ENCODE data around the gene EFCC1. TPM values are rescaled to one million over a fixed set of nuclear protein-coding genes. Genes with fewer than 3 reads are reported as not detected.
"Not testable (repeated sequence)": the region's sequence is repeated elsewhere in the genome, so short reads cannot be mapped to it uniquely, and the experiment has no call there.

Gene EFCC1
- total RNA-seq, 2 experiments from 2014 or later: 0.13 to 0.21 TPM

- not testable (repeated sequence) for DNase-seq; H3K27me3 Mint-ChIP-seq (ENCODE audit: low read depth); ATAC-seq; H3K9me3 Mint-ChIP-seq (ENCODE audit: insufficient read depth); H3K27ac Mint-ChIP-seq; H3K36me3 Mint-ChIP-seq (ENCODE audit: low read depth)
- Mint-ChIP-seq H3K4me1 (ENCODE audit: low read depth) (peaks cover 25% of the 10 kb centered on the region), H3K4me3 (peak overlapping the region; percentile 58)
- CTCF ChIA-PET: interaction anchor here (0.8 to 8.8 kb wide), 12 partner anchors 17 to 247 kb away, joined by 3 to 116 read pairs (median 10); partner anchors contain the start of gene RAB43
- POLR2A ChIA-PET: interaction anchor here (1.1 to 6.3 kb wide), 9 partner anchors 16 to 281 kb away, joined by 3 to 55 read pairs (median 4); partner anchors contain the start of genes COPG1 and RAB43
Observed at GRCh38 chr3:129069313-129070085, 68.4 kb downstream of the EFCC1 start.

GRCh38 chr3:129070086-129070885 lies 69.2 kb downstream of the EFCC1 start:
- Mint-ChIP-seq H3K9me3 (ENCODE audit: insufficient read depth) (peaks cover 7% of the 10 kb centered on the region), H3K4me1 (ENCODE audit: low read depth) (peaks cover 25% of the 10 kb centered on the region), H3K27ac (no peak overlapping the region), H3K36me3 (ENCODE audit: low read depth) (peaks cover 7% of the 10 kb centered on the region), H3K27me3 (ENCODE audit: low read depth) (peaks cover 2% of the 10 kb centered on the region), H3K4me3 (no peak overlapping the region)
- ChIA-PET CTCF (interaction anchor here (1.1 to 8.8 kb wide), 3 partner anchors 18 to 54 kb away, joined by 3 to 116 read pairs (median 13); no protein-coding TSS in a partner anchor), POLR2A (interaction anchor here (1.1 to 6.3 kb wide), 6 partner anchors 15 to 281 kb away, joined by 3 to 55 read pairs (median 8); partner anchors contain the start of gene RAB43)
- DNase-seq: no peak
- no peak for ATAC-seq

GRCh38 chr3:129077222-129077621 lies 76.1 kb downstream of the EFCC1 start:
- no peak for DNase-seq
- ATAC-seq: no peak
- H3K4me1 Mint-ChIP-seq (ENCODE audit: low read depth): peaks cover 6% of the 10 kb centered on the region
- POLR2A ChIA-PET: no interaction called here
- no peaks in the 10 kb centered on the region for H3K27me3 Mint-ChIP-seq (ENCODE audit: low read depth)
- H3K27ac Mint-ChIP-seq: no peak overlapping the region
- no peak overlapping the region for H3K4me3 Mint-ChIP-seq
- H3K36me3 Mint-ChIP-seq (ENCODE audit: low read depth): no peaks in the 10 kb centered on the region
- CTCF ChIA-PET: no interaction called here
- no peaks in the 10 kb centered on the region for H3K9me3 Mint-ChIP-seq (ENCODE audit: insufficient read depth)

GRCh38 chr3:129078510-129078909 lies 77.4 kb downstream of the EFCC1 start:
- H3K4me1 Mint-ChIP-seq (ENCODE audit: low read depth): peaks cover 10% of the 10 kb centered on the region
- POLR2A ChIA-PET: no interaction called here
- no peaks in the 10 kb centered on the region for H3K36me3 Mint-ChIP-seq (ENCODE audit: low read depth)
- DNase-seq: no peak
- no peak overlapping the region for H3K4me3 Mint-ChIP-seq
- CTCF ChIA-PET: interaction anchor here (0.8 kb wide), 1 partner anchor 109 kb away, joined by 3 read pairs; no protein-coding TSS in a partner anchor
- no peak for ATAC-seq
- H3K27me3 Mint-ChIP-seq (ENCODE audit: low read depth): no peaks in the 10 kb centered on the region
- H3K27ac Mint-ChIP-seq: no peak overlapping the region
- no peaks in the 10 kb centered on the region for H3K9me3 Mint-ChIP-seq (ENCODE audit: insufficient read depth)

- H3K9me3 Mint-ChIP-seq (ENCODE audit: insufficient read depth): no peaks in the 10 kb centered on the region
- no peaks in the 10 kb centered on the region for H3K36me3 Mint-ChIP-seq (ENCODE audit: low read depth)
- no peak overlapping the region for H3K27ac Mint-ChIP-seq
- ATAC-seq (no peak), DNase-seq (no peak)
- CTCF ChIA-PET: no interaction called here
- POLR2A ChIA-PET: no interaction called here
- peaks cover 10% of the 10 kb centered on the region for H3K4me1 Mint-ChIP-seq (ENCODE audit: low read depth)
- H3K27me3 Mint-ChIP-seq (ENCODE audit: low read depth): no peaks in the 10 kb centered on the region
- no peak overlapping the region for H3K4me3 Mint-ChIP-seq
Observed at GRCh38 chr3:129081503-129081902, 80.4 kb downstream of the EFCC1 start.

GRCh38 chr3:129082026-129082425 lies 80.9 kb downstream of the EFCC1 start:
- peak overlapping the region; percentile 28 for H3K27ac Mint-ChIP-seq
- H3K4me3 Mint-ChIP-seq: no peak overlapping the region
- H3K9me3 Mint-ChIP-seq (ENCODE audit: insufficient read depth): no peaks in the 10 kb centered on the region
- ChIA-PET CTCF (no interaction called here), POLR2A (no interaction called here)
- DNase-seq (no peak), ATAC-seq (no peak)
- no peaks in the 10 kb centered on the region for H3K36me3 Mint-ChIP-seq (ENCODE audit: low read depth)
- H3K4me1 Mint-ChIP-seq (ENCODE audit: low read depth): peaks cover 10% of the 10 kb centered on the region
- no peaks in the 10 kb centered on the region for H3K27me3 Mint-ChIP-seq (ENCODE audit: low read depth)

GRCh38 chr3:129084501-129084900 lies 83.4 kb downstream of the EFCC1 start:
- POLR2A ChIA-PET: interaction anchor here (1.3 kb wide), 1 partner anchor 11 kb away, joined by 4 read pairs; no protein-coding TSS in a partner anchor
- Mint-ChIP-seq H3K9me3 (ENCODE audit: insufficient read depth) (no peaks in the 10 kb centered on the region), H3K27me3 (ENCODE audit: low read depth) (no peaks in the 10 kb centered on the region), H3K4me1 (ENCODE audit: low read depth) (peaks cover 10% of the 10 kb centered on the region), H3K4me3 (no peak overlapping the region), H3K27ac (no peak overlapping the region), H3K36me3 (ENCODE audit: low read depth) (no peaks in the 10 kb centered on the region)
- DNase-seq: no peak
- CTCF ChIA-PET: interaction anchor here (1.3 to 3.3 kb wide), 3 partner anchors 17 to 114 kb away, joined by 3 to 18 read pairs (median 3); no protein-coding TSS in a partner anchor
- no peak for ATAC-seq

GRCh38 chr3:129085165-129085715 lies 84.1 kb downstream of the EFCC1 start:
- H3K4me3 Mint-ChIP-seq: no peak overlapping the region
- ATAC-seq (no peak), DNase-seq (no peak)
- H3K36me3 Mint-ChIP-seq (ENCODE audit: low read depth): no peaks in the 10 kb centered on the region
- ChIA-PET POLR2A (interaction anchor here (0.8 to 1.6 kb wide), 4 partner anchors 12 to 34 kb away, joined by 3 to 8 read pairs (median 4); no protein-coding TSS in a partner anchor), CTCF (interaction anchor here (1.3 to 3.3 kb wide), 3 partner anchors 16 to 114 kb away, joined by 3 to 18 read pairs (median 3); no protein-coding TSS in a partner anchor)
- no peak overlapping the region for H3K27ac Mint-ChIP-seq
- H3K27me3 Mint-ChIP-seq (ENCODE audit: low read depth): no peaks in the 10 kb centered on the region
- H3K9me3 Mint-ChIP-seq (ENCODE audit: insufficient read depth): no peaks in the 10 kb centered on the region
- peaks cover 10% of the 10 kb centered on the region for H3K4me1 Mint-ChIP-seq (ENCODE audit: low read depth)

GRCh38 chr3:129085818-129086217 lies 84.7 kb downstream of the EFCC1 start:
- H3K36me3 Mint-ChIP-seq (ENCODE audit: low read depth): no peaks in the 10 kb centered on the region
- no peak overlapping the region for H3K27ac Mint-ChIP-seq
- no peaks in the 10 kb centered on the region for H3K27me3 Mint-ChIP-seq (ENCODE audit: low read depth)
- no peaks in the 10 kb centered on the region for H3K9me3 Mint-ChIP-seq (ENCODE audit: insufficient read depth)
- ChIA-PET POLR2A (interaction anchor here (0.8 to 1.6 kb wide), 4 partner anchors 12 to 34 kb away, joined by 3 to 8 read pairs (median 4); no protein-coding TSS in a partner anchor), CTCF (interaction anchor here (3.3 kb wide), 1 partner anchor 115 kb away, joined by 18 read pairs; no protein-coding TSS in a partner anchor)
- no peak overlapping the region for H3K4me3 Mint-ChIP-seq
- ATAC-seq: no peak
- H3K4me1 Mint-ChIP-seq (ENCODE audit: low read depth): peaks cover 10% of the 10 kb centered on the region
- no peak for DNase-seq

- no peaks in the 10 kb centered on the region for H3K27me3 Mint-ChIP-seq (ENCODE audit: low read depth)
- DNase-seq: no peak
- peaks cover 4% of the 10 kb centered on the region for H3K4me1 Mint-ChIP-seq (ENCODE audit: low read depth)
- CTCF ChIA-PET: interaction anchor here (0.7 to 3.3 kb wide), 2 partner anchors 34 to 116 kb away, joined by 3 to 18 read pairs; no protein-coding TSS in a partner anchor
- H3K9me3 Mint-ChIP-seq (ENCODE audit: insufficient read depth): no peaks in the 10 kb centered on the region
- peaks cover 2% of the 10 kb centered on the region for H3K36me3 Mint-ChIP-seq (ENCODE audit: low read depth)
- ATAC-seq: no peak
- POLR2A ChIA-PET: no interaction called here
- no peak overlapping the region for H3K27ac Mint-ChIP-seq
- no peak overlapping the region for H3K4me3 Mint-ChIP-seq
Observed at GRCh38 chr3:129087138-129087702, 86.1 kb downstream of the EFCC1 start.

- H3K27me3 Mint-ChIP-seq (ENCODE audit: low read depth); POLR2A ChIA-PET; H3K27ac Mint-ChIP-seq; H3K36me3 Mint-ChIP-seq (ENCODE audit: low read depth); H3K4me1 Mint-ChIP-seq (ENCODE audit: low read depth); H3K4me3 Mint-ChIP-seq; H3K9me3 Mint-ChIP-seq (ENCODE audit: insufficient read depth); DNase-seq: not testable (repeated sequence)
- CTCF ChIA-PET: interaction anchor here (3.3 kb wide), 1 partner anchor 117 kb away, joined by 18 read pairs; no protein-coding TSS in a partner anchor
- peak; percentile 64 for ATAC-seq
Observed at GRCh38 chr3:129087904-129088303, 86.8 kb downstream of the EFCC1 start.
